BLaER1 treated with 17β-estradiol and CSF1 and Interleukin-3, amounts not matched to agents 10 nM and 100 nM (cell line): ENCODE data around the gene LDHA.
"Not testable (repeated sequence)": the region's sequence is repeated elsewhere in the genome, so short reads cannot be mapped to it uniquely, and the experiment has no call there.

ENCODE experiments used
- H3K27ac ChIP-seq, 11 experiments: shearing (Covaris generic); formaldehyde crosslinking; 2 replicates each; pipeline ENCODE4 v1.8.1; 2022
- H3K27me3 ChIP-seq, 11 experiments: shearing (Covaris generic); formaldehyde crosslinking; 2 replicates each; pipeline ENCODE4 v1.8.1; 2022
- H3K36me3 ChIP-seq, 11 experiments: shearing (Covaris generic); formaldehyde crosslinking; 2 replicates each; pipeline ENCODE4 v1.8.1; 2022
- H3K4me1 ChIP-seq, 10 experiments: shearing (Covaris generic); formaldehyde crosslinking; 2 replicates each; pipeline ENCODE4 v1.8.1; 2022
- H3K4me2 ChIP-seq, 11 experiments: shearing (Covaris generic); formaldehyde crosslinking; 2 replicates each; pipeline ENCODE4 v1.8.1; 2022
- H3K4me3 ChIP-seq, 10 experiments: shearing (Covaris generic); formaldehyde crosslinking; 2 replicates each; pipeline ENCODE4 v1.8.1; 2022
- H3K9ac ChIP-seq, 11 experiments: shearing (Covaris generic); formaldehyde crosslinking; 2 replicates each; pipeline ENCODE4 v1.8.1; 2022
- H3K9me3 ChIP-seq, 11 experiments: shearing (Covaris generic); formaldehyde crosslinking; replicated peaks in 1 of 11; 2 replicates each; pipeline ENCODE4 v1.8.1; 2022
- H4K20me1 ChIP-seq, 11 experiments: shearing (Covaris generic); formaldehyde crosslinking; 2 replicates each; pipeline ENCODE4 v1.8.1; 2022
- Cebpa-rat ChIP-seq, 11 experiments: shearing (Covaris generic); IDR thresholded peaks; 2 replicates each; pipeline ENCODE4 v1.8.1; 2022

Gene LDHA

GRCh38 chr11:18384157-18384641 lies 10.2 kb upstream of the LDHA start:
- Histone ChIP-seq H3K4me2 (peak overlapping the region; percentile 80 to 97 (median 89)), H3K9ac (peak overlapping the region; percentile 74 to 82 (median 81)), H3K36me3 (no peaks in the 10 kb centered on the region), H3K27me3 (no peaks in the 10 kb centered on the region), H3K4me1 (peaks cover 58 to 87% (median 76%) of the 10 kb centered on the region in 10 experiments), H3K4me3 (peak overlapping the region in 8 of 10 experiments; percentile 15 to 66 (median 43); a peak in 14 of 20 replicates), H3K9me3 (no peaks in the 10 kb centered on the region), H3K27ac (peak overlapping the region; percentile 87 to 95 (median 92)), H4K20me1 (no peaks in the 10 kb centered on the region)
- TF ChIP-seq Cebpa-rat (IDR thresholded peaks at IDR 0.05): no peak

- TF ChIP-seq Cebpa-rat (IDR thresholded peaks at IDR 0.05): no peak
- peaks cover 0 to 2% (median 0%) of the 10 kb centered on the region in 11 experiments; a peak in 2 of 22 replicates for H3K36me3 ChIP-seq
- peaks cover 30 to 52% (median 46%) of the 10 kb centered on the region in 10 experiments for H3K4me1 ChIP-seq
- peaks cover under 1 to 6% (median 5%) of the 10 kb centered on the region in 11 experiments; a peak in 18 of 22 replicates for H4K20me1 ChIP-seq
- H3K27me3 ChIP-seq: no peaks in the 10 kb centered on the region
- H3K4me2 ChIP-seq: no peak overlapping the region
- H3K27ac ChIP-seq: 0 out of 22 replicates have a peak overlapping the region, but pooled peaks of 1 of the 11 experiments have one; percentile 5
- no peak overlapping the region for H3K9ac ChIP-seq
- H3K9me3 ChIP-seq: no peaks in the 10 kb centered on the region
- no peak overlapping the region for H3K4me3 ChIP-seq
Observed at GRCh38 chr11:18390088-18390487, 4.3 kb upstream of the LDHA start.

- no peak overlapping the region for H3K4me3 ChIP-seq
- peak overlapping the region in 2 of 11 experiments; percentile 20 to 99; a peak in 2 of 22 replicates for H3K9ac ChIP-seq
- peaks cover 31 to 40% (median 34%) of the 10 kb centered on the region in 10 experiments for H3K4me1 ChIP-seq
- H3K4me2 ChIP-seq: peak overlapping the region; percentile 69 to 98 (median 92)
- no peaks in the 10 kb centered on the region for H3K27me3 ChIP-seq
- peak overlapping the region in 5 of 11 experiments; percentile 95 to 98 (median 96); a peak in 6 of 22 replicates for H3K27ac ChIP-seq
- H4K20me1 ChIP-seq: peaks cover 24 to 32% (median 31%) of the 10 kb centered on the region in 11 experiments
- H3K9me3 ChIP-seq: no peaks in the 10 kb centered on the region
- no peak for TF ChIP-seq Cebpa-rat (IDR thresholded peaks at IDR 0.05)
- H3K36me3 ChIP-seq: peaks cover 14 to 25% (median 22%) of the 10 kb centered on the region in 11 experiments
Observed at GRCh38 chr11:18392434-18393321, 1.7 kb upstream of the LDHA start.

- Histone ChIP-seq H3K27me3 (no peaks in the 10 kb centered on the region), H4K20me1 (peaks cover 35 to 43% (median 41%) of the 10 kb centered on the region in 11 experiments), H3K4me1 (peaks cover 36 to 44% (median 41%) of the 10 kb centered on the region in 10 experiments), H3K4me2 (peak overlapping the region; percentile 69 to 98 (median 92)), H3K9me3 (no peaks in the 10 kb centered on the region), H3K27ac (peak overlapping the region; percentile 2 to 98 (median 95); a peak in 21 of 22 replicates), H3K36me3 (peaks cover 24 to 36% (median 32%) of the 10 kb centered on the region in 11 experiments), H3K4me3 (peak overlapping the region; percentile 90 to 100 (median 97)), H3K9ac (peak overlapping the region; percentile 93 to 99 (median 95); a peak in 21 of 22 replicates)
- TF ChIP-seq Cebpa-rat (IDR thresholded peaks at IDR 0.05): no peak
Observed at GRCh38 chr11:18393581-18394274, 635 bp upstream of the LDHA start.

- H3K9ac ChIP-seq: peak overlapping the region; percentile 93 to 99 (median 95)
- no peaks in the 10 kb centered on the region for H3K9me3 ChIP-seq
- no peak for TF ChIP-seq Cebpa-rat (IDR thresholded peaks at IDR 0.05)
- H3K4me3 ChIP-seq: peak overlapping the region; percentile 90 to 100 (median 97)
- H3K27ac ChIP-seq: peak overlapping the region; percentile 77 to 98 (median 95)
- peak overlapping the region; percentile 69 to 98 (median 92) for H3K4me2 ChIP-seq
- no peaks in the 10 kb centered on the region for H3K27me3 ChIP-seq
- H3K4me1 ChIP-seq: peaks cover 44 to 57% (median 48%) of the 10 kb centered on the region in 10 experiments
- peaks cover 49 to 57% (median 55%) of the 10 kb centered on the region in 11 experiments for H4K20me1 ChIP-seq
- H3K36me3 ChIP-seq: peaks cover 38 to 50% (median 46%) of the 10 kb centered on the region in 11 experiments
Observed at GRCh38 chr11:18394928-18395734, 768 bp downstream of the LDHA start.

- Histone ChIP-seq H3K4me2 (peak overlapping the region; percentile 87 to 98 (median 92)), H3K9ac (peak overlapping the region; percentile 93 to 99 (median 95)), H3K27me3 (no peaks in the 10 kb centered on the region), H3K36me3 (peaks cover 46 to 58% (median 54%) of the 10 kb centered on the region in 11 experiments), H3K4me3 (peak overlapping the region; percentile 90 to 100 (median 97)), H3K4me1 (peaks cover 44 to 58% (median 48%) of the 10 kb centered on the region in 10 experiments), H3K27ac (peak overlapping the region; percentile 77 to 98 (median 95); a peak in 21 of 22 replicates), H3K9me3 (no peaks in the 10 kb centered on the region), H4K20me1 (peaks cover 56 to 65% (median 63%) of the 10 kb centered on the region in 11 experiments)
- 0 out of 22 replicates have a peak, but pooled peaks of 1 of the 11 experiments have one; percentile 45 for TF ChIP-seq Cebpa-rat (IDR thresholded peaks at IDR 0.05)
Observed at GRCh38 chr11:18395735-18396504, 1.6 kb downstream of the LDHA start.

- Histone ChIP-seq H3K27ac (no peak overlapping the region), H3K4me2 (peak overlapping the region; percentile 39 to 98 (median 90); a peak in 17 of 22 replicates), H4K20me1 (peaks cover 76 to 85% (median 83%) of the 10 kb centered on the region in 11 experiments), H3K36me3 (peaks cover 66 to 78% (median 74%) of the 10 kb centered on the region in 11 experiments), H3K4me3 (peak overlapping the region in 4 of 10 experiments; percentile 38 to 100 (median 94); a peak in 4 of 20 replicates), H3K9ac (peak overlapping the region in 4 of 11 experiments; percentile 11 to 95 (median 52); a peak in 3 of 22 replicates), H3K27me3 (no peaks in the 10 kb centered on the region), H3K9me3 (no peaks in the 10 kb centered on the region), H3K4me1 (peaks cover 35 to 64% (median 39%) of the 10 kb centered on the region in 10 experiments)
- TF ChIP-seq Cebpa-rat (IDR thresholded peaks at IDR 0.05): no peak
Observed at GRCh38 chr11:18397921-18398320, 3.6 kb downstream of the LDHA start.

GRCh38 chr11:18401077-18401476 lies 6.7 kb downstream of the LDHA start:
- H3K27me3 ChIP-seq, H3K9me3 ChIP-seq, H3K27ac ChIP-seq, H3K9ac ChIP-seq, H3K4me2 ChIP-seq, H3K4me3 ChIP-seq: not testable (repeated sequence)
- Histone ChIP-seq H3K4me1 (peaks cover 22 to 52% (median 27%) of the 10 kb centered on the region in 10 experiments), H4K20me1 (peaks cover 97 to 100% (median 100%) of the 10 kb centered on the region in 11 experiments), H3K36me3 (peaks cover 98 to 100% (median 99%) of the 10 kb centered on the region in 11 experiments)
